ENCODE results near the gene DPP9.
A peak's percentile ranks its signal among the peaks of the same experiment; 100 is the strongest.
"Not testable (repeated sequence)": the region's sequence is repeated elsewhere in the genome, so short reads cannot be mapped to it uniquely, and the experiment has no call there.

The DPP9 gene

GRCh38 chr19:4738734-4739133 lies 15.1 kb upstream of the DPP9 start:
- no peak for DNase-seq

DNA sequence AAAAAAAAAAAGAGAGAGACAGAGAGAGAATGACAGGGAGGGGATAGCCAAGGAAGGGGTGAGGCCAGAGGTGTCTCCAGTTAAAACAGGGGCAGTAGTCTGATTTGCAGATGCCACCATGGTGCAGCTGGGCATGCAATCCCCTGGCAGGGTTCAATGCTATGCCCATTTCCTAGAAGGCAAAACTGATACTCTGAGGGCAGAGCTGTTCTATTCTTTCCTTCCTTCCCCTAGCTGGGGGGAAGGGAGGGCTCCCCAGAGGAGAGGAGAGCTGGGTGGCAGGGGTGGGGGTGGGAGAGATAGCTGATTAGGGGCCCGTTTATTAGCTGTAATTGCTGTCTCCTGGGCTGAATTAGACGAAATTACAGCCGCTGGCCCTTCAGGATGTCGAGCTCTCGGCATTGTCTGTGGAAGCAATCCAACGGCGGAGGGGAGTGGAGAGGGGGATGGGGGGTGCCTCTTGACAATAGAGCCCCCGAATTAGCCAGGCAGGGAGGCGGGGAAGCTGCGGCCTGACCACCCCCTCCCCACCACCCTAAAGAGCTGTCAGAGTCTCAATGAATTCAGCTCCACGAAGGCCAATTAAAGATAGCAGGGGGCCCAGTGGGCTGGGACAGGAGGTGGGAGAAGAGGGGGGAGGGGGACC lies 14.4 kb upstream of the DPP9 start:
- no peak for DNase-seq

- no peak for DNase-seq
These were observed 10.2 kb upstream of the DPP9 start for GRCh38 chr19:4733755-4734345.

- no peak for DNase-seq
These were observed 9.1 kb upstream of the DPP9 start for GRCh38 chr19:4732680-4733114.

DNA sequence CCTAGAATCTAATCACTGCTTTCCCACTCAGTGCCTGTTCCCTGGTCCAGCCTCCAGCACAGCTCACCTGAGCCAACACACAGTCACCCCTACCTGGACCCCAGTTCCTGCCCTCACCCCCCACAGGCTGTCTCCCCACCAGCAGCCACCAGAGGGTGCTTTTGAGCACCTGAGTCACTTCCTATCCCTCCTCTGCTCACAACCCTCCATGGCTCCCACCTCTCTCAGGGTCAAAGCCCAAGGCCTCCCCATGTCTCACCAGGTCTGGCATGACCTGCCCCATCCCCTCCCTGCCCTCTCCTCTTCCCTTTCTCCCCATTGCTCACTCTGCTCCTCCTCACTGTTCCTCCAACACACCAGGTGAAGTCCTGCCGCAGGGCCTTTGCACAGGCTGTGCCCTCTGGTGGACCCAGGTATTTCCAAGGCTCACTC lies 7.1 kb upstream of the DPP9 start:
- no peak for DNase-seq

DNA sequence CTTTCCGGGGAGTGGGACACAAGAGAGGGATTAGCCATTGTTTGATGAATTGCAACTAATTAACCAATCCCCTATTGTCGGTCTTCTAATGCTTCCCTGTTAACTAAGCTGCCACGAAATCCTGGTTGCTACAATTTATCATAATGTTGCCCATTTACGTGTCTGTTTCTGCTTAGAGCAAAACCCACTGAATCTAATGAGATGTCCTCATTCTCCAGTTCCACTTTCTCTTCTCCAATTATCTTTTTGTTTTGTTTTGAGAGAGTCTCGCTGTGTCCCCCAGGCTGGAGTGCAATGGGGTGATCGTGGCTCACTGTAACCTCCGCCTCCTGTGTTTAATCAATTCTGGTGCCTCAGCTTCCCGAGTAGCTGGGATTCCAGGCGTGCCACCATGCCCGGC lies 5.2 kb upstream of the DPP9 start:
- no peak for DNase-seq

GRCh38 chr19:4722671-4723594 lies 709 bp downstream of the DPP9 start:
- peak; percentile 4 for DNase-seq

DNA sequence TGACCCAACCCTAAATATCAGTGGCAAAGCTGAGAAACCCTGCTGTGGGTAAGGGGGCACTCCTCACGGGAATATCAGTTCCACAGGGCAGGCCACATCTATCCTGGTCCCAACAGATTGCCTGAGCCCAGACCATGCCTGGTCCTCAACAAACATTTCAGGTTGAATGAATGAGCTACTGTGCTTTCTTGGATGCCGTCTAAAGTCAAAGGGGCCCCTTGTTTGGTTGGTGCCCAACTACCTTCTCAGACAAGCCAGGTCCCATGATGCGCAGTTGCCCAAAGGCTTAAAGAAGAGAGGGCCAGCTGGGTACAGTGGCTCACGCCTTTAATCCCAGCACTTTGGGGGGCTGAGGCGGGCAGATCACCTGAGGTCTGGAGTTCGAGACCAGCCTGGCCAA lies 2.4 kb downstream of the DPP9 start:
- no peak for DNase-seq

DNA sequence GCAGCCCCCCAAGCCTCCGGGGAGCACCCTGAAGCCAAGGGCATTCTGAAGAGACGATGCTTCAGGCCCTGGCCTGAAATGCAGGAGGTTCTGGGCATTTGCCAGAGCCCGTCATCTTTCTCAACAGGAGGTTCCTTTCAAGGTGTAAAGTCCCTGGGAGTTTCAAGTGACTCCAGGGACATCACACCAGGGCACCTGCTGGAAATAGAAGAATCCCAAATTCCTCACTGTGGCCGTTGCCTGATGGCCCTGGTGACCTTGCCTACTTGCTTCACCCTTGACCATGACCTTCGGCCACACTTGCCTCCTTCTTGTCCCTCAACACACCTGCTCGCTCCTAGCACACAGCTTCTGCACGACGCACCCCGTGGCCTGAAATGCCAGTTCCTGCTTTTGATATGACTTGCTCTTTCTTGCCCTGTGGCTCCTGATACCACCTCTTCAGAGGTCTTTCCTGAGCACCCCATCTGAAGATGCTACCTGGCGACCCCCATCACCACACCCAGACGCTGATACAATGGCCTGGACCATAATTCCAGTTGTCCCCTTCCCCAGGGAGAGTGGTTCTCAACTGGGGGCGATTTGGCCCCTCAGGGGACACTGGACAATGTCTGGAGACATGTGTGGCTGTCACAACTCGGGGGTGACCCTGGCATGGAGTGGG lies 3.5 kb downstream of the DPP9 start:
- no peak for DNase-seq

- no peak for DNase-seq
These were observed 4.2 kb downstream of the DPP9 start for GRCh38 chr19:4719499-4719866.

DNA sequence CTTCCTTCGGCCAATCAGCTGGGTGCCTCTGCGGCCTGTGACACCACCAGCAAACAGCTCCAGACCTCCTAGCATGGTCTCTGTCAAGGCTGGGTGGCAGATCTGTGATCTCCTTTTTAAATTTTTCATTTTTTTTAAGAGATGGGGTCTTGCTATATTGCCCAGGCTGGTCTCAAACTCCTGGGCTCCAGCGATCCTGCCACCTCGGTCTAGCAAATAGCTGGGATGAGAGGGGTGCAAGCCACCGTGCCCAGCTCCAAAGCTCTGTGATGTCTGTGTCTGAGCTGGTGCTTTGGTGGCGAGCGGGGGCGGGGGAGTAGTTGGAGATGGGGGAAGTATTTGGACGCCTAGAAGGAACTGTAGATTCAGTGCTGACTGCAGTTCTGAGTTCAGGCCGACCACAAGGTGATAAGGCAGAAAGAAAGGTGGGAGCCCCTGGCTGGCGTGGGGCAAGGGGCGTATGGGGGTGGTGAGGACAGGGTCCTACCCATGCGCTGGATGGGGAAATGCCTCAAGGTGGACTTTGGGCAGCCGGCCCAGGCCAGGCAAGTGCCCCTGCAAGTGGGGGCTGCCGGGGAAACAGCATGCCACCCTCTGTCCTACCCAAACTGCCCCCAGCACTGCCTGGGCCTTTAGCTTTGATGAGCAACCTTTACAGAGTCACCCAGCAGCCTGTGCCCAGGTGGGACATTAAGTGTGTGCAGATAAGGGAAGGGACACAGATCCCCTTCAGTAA lies 5.5 kb downstream of the DPP9 start:
- no peak for DNase-seq

DNA sequence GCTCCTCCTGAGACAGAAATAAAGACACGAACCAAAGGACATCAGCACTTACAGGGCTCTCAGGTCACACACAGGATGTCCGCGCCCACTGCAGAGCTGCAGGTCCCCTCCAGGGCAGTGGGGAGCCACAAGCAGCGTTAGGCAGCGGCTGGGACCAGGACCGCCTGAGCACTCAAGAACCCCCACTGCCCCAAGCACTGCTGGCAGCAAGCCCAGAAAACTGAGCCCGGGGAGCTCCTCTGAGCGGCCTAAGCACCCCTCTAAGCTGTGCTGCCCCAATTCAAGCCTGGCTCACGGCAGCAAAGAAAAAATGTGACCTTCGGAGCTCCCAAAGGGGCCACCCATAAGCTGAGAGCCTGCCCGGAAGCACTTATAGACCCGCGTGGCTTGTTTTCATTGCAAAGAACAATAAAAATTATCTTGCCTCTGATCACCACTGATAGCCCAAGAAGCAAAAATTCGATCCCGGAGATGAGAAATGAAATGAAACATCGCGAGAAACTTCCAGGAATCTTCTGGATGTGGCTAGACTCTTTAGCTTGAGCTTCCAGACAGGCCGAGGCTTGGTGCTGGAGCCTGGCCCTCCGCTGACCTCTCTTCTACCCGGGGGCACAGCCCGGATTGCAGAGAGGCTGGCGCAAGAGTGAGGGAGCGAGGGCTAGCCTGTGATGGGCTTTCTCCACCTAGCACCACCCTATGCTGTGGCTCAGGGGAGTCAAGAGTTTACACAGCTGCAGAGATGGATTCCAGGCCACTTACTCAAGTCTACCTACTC lies 6.3 kb downstream of the DPP9 start:
- DNase-seq: peak; percentile 5

- no peak for DNase-seq
These were observed 8.0 kb downstream of the DPP9 start for GRCh38 chr19:4715529-4716221.

DNA sequence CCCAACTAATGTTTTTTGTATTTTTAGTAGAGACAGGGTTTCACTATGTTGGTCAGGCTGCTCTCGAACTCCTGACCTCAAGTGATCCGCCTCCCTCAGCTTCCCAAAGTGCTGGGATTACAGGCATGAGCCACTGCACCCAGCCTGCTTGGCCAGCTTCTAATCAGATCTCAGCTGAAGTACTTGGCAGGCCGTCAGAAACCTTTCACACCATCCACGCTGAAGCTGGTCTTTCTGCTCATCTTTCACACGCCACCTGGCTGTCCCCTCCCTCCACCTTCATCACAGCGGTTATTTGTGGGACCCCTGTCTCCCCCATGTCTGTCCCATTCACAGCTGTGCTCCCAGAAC lies 8.5 kb downstream of the DPP9 start:
- not testable (repeated sequence) for DNase-seq

DNA sequence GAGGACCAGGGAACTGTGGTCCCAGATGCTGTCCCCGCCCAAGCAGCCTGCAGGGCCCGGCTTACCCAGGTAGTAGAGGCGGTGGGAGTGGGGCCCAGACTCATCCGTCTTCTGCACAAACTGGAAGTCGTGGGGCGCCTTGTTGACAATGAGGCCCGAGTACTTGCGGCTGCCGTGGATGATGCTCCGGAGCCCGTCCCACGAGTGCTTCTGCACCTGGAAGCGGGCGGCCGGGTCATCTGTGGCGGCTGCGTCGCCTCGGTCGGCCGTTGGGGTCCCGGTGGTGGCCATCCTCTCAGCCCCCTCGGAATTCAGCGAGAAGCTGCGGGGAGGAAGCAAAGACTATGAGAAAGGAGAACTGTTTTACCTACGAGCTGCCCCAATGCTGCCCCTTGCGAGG lies 9.6 kb downstream of the DPP9 start:
- DNase-seq: no peak

DNA sequence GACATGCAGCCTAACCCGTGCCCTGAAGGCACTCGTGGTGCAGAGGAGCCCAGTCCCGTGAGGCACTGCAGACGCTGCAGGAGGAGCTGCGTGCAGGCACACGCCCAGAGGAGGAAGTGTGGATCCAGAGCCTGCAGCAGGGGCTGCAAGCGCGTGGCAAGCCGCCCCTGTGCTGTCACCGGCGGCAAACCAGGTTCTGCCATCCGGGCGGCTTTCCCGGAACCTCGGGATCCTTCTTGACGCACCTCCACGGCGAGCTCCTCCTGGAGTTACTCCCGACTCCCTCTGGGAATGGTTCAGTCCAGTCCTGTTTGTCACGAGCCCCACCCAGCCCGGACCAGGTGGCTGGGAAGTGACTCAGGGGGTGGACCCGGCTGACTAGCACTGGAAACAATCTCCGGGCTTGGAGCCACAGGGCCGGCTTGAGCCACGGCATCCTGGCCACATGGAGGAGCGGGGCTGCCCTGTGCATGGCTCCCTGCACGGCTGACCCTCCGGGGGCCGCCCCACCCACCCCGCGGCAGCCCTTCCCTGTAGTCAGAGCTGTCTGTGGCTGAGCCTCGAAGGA lies 10.2 kb downstream of the DPP9 start:
- DNase-seq: no peak

- DNase-seq: no peak
These were observed 10.9 kb downstream of the DPP9 start for GRCh38 chr19:4712771-4713170.

- DNase-seq: no peak
These were observed 12.4 kb downstream of the DPP9 start for GRCh38 chr19:4711211-4711610.

- no peak for DNase-seq
These were observed 13.4 kb downstream of the DPP9 start for GRCh38 chr19:4710281-4710600.

DNA sequence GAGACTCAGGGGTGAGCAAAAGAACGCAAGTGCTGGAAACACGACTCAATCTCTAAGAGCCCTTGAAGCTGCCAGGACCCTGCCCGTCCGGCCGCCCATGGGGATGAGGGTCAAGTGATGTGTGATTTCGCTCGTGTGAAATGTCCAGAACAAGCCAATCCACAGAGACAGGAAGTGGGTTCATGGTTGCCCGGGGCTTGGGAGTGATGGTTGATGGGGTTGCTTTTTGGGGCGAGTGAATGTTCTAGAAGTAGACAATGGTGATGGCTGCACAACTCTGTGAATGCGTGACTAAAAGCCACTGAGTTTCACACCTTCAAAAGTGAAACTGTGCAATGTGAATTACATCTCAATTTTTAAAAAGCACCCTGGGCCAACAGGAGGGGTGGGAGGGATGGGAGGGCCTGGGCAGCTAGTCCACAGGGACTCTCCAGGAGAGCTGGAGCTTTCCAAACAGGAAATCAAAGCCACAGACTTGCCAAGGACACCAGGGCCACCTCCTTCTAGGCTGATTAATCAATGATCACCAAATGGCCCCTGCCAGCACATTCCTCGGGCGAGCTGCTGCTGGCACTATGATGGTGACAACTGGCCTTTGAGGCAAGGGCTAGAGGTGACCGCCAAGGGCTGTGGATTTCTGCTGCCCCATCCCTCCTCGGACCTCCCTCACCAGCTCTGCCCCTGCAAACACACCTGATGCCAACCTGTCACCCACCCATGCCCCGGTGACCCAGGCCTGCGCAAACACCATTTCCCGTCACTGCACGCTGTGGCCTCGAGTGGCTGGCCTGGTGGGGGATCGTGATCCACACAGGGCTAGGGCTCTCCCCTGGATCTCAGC lies 14.0 kb downstream of the DPP9 start:
- no peak for DNase-seq

Data from NCI-H2107 (cell line).